Body of pancreas (tissue), 4 donors: ENCODE measurements around the gene PRDM2.

Experiments
- CTCF ChIP-seq, 7 experiments: fragments of 450-650 bp in 4 of 7; fragments of 200-600 bp in 3 of 7; sonication (generic) in 3 of 7; IDR thresholded peaks; one replicate each; pipeline ENCODE4 v1.5.1; 2016 to 2019; ENCODE audit warnings: antibody characterized with exemption in 7 of 7
- POLR2A ChIP-seq, 3 donors: fragments of 450-650 bp; IDR thresholded peaks; one replicate each; pipeline ENCODE4 v1.6.1; 2016; ENCODE audit warnings: antibody characterized with exemption in 3 of 3, mild to moderate bottlenecking in 2 of 3

- TF ChIP-seq POLR2A (IDR thresholded peaks at IDR 0.05) = no peak
- no peak for TF ChIP-seq CTCF (IDR thresholded peaks at IDR 0.05)
These were observed 478 bp upstream of the PRDM2 start for GRCh38 chr1:13699510-13699909.
